SH-SY5Y (cell line): ENCODE results near the gene CDS2.

Source experiments
- GATA2 ChIP-seq: IDR thresholded peaks from 2 replicates; pipeline ENCODE4 v1.6.1; 2011; ENCODE audit warnings: mild to moderate bottlenecking, low read depth, low read length
- GATA3 ChIP-seq: IDR thresholded peaks from 2 replicates; pipeline ENCODE4 v1.6.1; 2011; ENCODE audit warnings: low read depth, mild to moderate bottlenecking, low read length, moderate library complexity

DNA sequence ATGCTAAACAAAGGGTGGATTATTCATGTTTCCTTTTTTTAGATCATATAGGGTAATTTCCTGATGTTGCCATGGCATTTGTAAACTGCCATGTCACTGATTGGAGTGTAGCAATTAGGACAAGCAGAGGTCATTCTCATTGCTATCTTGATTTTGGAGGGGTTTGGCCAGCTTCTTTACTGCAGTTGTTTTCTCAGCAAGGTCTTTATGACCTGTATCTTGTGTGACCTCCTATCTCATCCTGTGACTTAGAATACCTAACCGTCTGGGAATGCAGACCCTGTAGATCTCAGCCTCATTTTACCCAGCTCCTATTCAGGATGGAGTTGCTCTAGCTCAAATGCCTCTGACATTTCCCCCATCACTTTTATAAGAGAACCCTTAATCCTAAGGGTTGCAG lies 53.6 kb downstream of the CDS2 start:
- no peak for TF ChIP-seq GATA2
- TF ChIP-seq GATA3, result no peak
